ENCODE data around the gene THOC6. TPM values are rescaled to one million over a fixed set of nuclear protein-coding genes. Genes with fewer than 3 reads are reported as not detected.

The THOC6 gene
- total and polyA plus RNA-seq, 3 experiments from 2014 or later: 46.2 to 59.4 (median 56.8) TPM

- DNase-seq: no peak
- CTCF ChIA-PET: interaction anchor here (0.8 to 17.8 kb wide), 17 partner anchors 10 to 179 kb away, joined by 3 to 289 read pairs (median 12); partner anchors contain the start of genes BICDL2, CLDN9, HCFC1R1 and IL32
- Histone ChIP-seq H3K27ac (ENCODE audit: low read depth, low read length) (no peak overlapping the region), H3K36me3 (ENCODE audit: insufficient read depth, low read length) (peaks cover 7% of the 10 kb centered on the region), H3K4me3 (ENCODE audit: low read length) (no peak overlapping the region), H3K27me3 (ENCODE audit: insufficient read depth, low read length, poor library complexity, severe bottlenecking) (peaks cover 22% of the 10 kb centered on the region), H3K9me3 (ENCODE audit: low read length) (no peaks in the 10 kb centered on the region), H3K4me1 (ENCODE audit: insufficient read depth, low read length) (peaks cover 21% of the 10 kb centered on the region)
- Mint-ChIP-seq H3K4me3 (peak overlapping the region in 6 of 7 donors; percentile 11 to 85 (median 68)), H3K27me3 (peaks cover 32 to 37% of the 10 kb centered on the region in 2 donors), H3K36me3 (peaks cover 0 to 16% (median 0%) of the 10 kb centered on the region in 3 donors), H3K9me3 (peaks cover 0 to 2% (median 0%) of the 10 kb centered on the region in 5 donors), H3K4me1 (peaks cover 12 to 38% (median 21%) of the 10 kb centered on the region in 3 donors), H3K27ac (peak overlapping the region in 1 of 8 donors; percentile 59)
- POLR2A ChIA-PET: interaction anchor here (0.9 to 1.4 kb wide), 6 partner anchors 13 to 128 kb away, joined by 3 to 6 read pairs (median 5); partner anchors contain the start of gene MMP25
Measured at GRCh38 chr16:3030222-3031212, 6.7 kb downstream of the THOC6 start.

- DNase-seq: no peak
- peaks cover 44 to 50% of the 10 kb centered on the region in 2 donors for H3K27me3 Mint-ChIP-seq
Measured at GRCh38 chr16:3032624-3033023, 8.8 kb downstream of the THOC6 start.

GRCh38 chr16:3035289-3035971 lies 11.6 kb downstream of the THOC6 start:
- Mint-ChIP-seq H3K4me3 (peak overlapping the region in 5 of 7 donors; percentile 3 to 64 (median 32)), H3K27me3 (peaks cover 50 to 66% of the 10 kb centered on the region in 2 donors), H3K27ac (peak overlapping the region in 1 of 8 donors; percentile 24), H3K36me3 (no peaks in the 10 kb centered on the region), H3K4me1 (peaks cover 5 to 16% (median 9%) of the 10 kb centered on the region in 3 donors), H3K9me3 (no peaks in the 10 kb centered on the region)
- POLR2A ChIA-PET: interaction anchor here (0.8 to 1.3 kb wide), 3 partner anchors 10 to 90 kb away, joined by 4 to 14 read pairs (median 4); no protein-coding TSS in a partner anchor
- Histone ChIP-seq H3K4me3 (ENCODE audit: low read length) (no peak overlapping the region), H3K27me3 (ENCODE audit: insufficient read depth, low read length, poor library complexity, severe bottlenecking) (peaks cover 63% of the 10 kb centered on the region), H3K27ac (ENCODE audit: low read depth, low read length) (no peak overlapping the region), H3K36me3 (ENCODE audit: insufficient read depth, low read length) (no peaks in the 10 kb centered on the region), H3K9me3 (ENCODE audit: low read length) (no peaks in the 10 kb centered on the region), H3K4me1 (ENCODE audit: insufficient read depth, low read length) (peaks cover 11% of the 10 kb centered on the region)
- CTCF ChIA-PET: interaction anchor here (1.1 to 17.8 kb wide), 8 partner anchors 10 to 144 kb away, joined by 3 to 289 read pairs (median 10); partner anchors contain the start of genes CLDN9 and ZNF213
- no peak for DNase-seq

More at GRCh38 chr16:3032624-3033023, 8.8 kb downstream of the THOC6 start:
- Histone ChIP-seq H3K27me3 (ENCODE audit: insufficient read depth, low read length, poor library complexity, severe bottlenecking) (peaks cover 41% of the 10 kb centered on the region), H3K9me3 (ENCODE audit: low read length) (no peaks in the 10 kb centered on the region), H3K36me3 (ENCODE audit: insufficient read depth, low read length) (no peaks in the 10 kb centered on the region), H3K27ac (ENCODE audit: low read depth, low read length) (no peak overlapping the region), H3K4me1 (ENCODE audit: insufficient read depth, low read length) (peaks cover 31% of the 10 kb centered on the region), H3K4me3 (ENCODE audit: low read length) (no peak overlapping the region)
- Mint-ChIP-seq H3K27ac (no peak overlapping the region), H3K4me1 (peaks cover 19 to 41% (median 21%) of the 10 kb centered on the region in 3 donors), H3K36me3 (no peaks in the 10 kb centered on the region), H3K9me3 (peaks cover 0 to 2% (median 0%) of the 10 kb centered on the region in 5 donors), H3K4me3 (no peak overlapping the region)
- ChIA-PET POLR2A (interaction anchor here (1.4 kb wide), 1 partner anchor 97 kb away, joined by 5 read pairs; no protein-coding TSS in a partner anchor), CTCF (interaction anchor here (0.8 to 17.8 kb wide), 16 partner anchors 9 to 135 kb away, joined by 3 to 289 read pairs (median 8); partner anchors contain the start of genes BICDL2, CLDN9, MMP25 and TNFRSF12A)

DNA sequence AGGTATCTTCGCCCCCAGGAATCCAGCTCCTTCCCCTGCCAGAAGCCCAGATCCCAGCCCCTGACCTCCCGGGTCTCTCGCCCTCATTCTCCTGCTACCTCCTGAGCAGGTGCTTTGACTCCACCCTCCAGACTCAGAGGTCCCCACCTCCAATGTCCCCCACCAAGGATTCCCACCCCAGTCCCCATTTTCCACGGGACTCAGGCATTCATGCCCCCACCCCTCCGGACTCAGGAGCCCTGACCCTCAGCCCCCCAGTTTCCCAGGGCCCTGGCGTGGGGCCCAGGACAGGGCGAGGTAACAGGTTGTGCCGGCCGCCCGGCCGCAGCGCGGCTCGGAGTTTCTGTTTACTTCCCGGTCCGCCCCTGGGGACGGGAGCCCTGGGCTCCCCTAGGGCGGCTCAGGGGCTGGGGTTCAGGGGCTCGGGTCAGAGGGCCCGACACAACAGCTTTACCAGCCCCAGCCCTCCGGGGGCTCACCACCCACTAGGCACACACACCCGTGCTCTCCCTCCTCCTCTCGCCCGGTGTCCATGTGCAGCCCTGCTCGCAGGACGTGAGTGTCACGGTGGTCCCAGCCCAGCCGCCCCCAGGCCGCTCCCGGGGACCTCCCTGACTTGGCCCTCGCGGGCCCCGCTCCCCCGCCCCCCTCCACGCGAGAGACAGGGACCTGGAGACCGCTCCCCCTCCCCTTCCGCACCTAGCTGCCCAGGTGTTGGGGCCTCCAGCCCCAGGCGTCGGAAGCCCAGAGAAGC lies 12.3 kb downstream of the THOC6 start:
- H3K27ac ChIP-seq (ENCODE audit: low read depth, low read length): no peak overlapping the region
- H3K27me3 ChIP-seq (ENCODE audit: insufficient read depth, low read length, poor library complexity, severe bottlenecking): peaks cover 65% of the 10 kb centered on the region
- no peaks in the 10 kb centered on the region for H3K36me3 Mint-ChIP-seq
- no peak overlapping the region for H3K4me3 ChIP-seq (ENCODE audit: low read length)
- ChIA-PET POLR2A (interaction anchor here (1.0 to 1.3 kb wide), 3 partner anchors 8 to 13 kb away, joined by 3 to 4 read pairs (median 4); no protein-coding TSS in a partner anchor), CTCF (interaction anchor here (1.1 to 17.8 kb wide), 6 partner anchors 9 to 143 kb away, joined by 3 to 289 read pairs (median 54); partner anchors contain the start of genes CLDN9 and ZNF213)
- peak overlapping the region in 2 of 8 donors; percentile 24 to 87 for H3K27ac Mint-ChIP-seq
- peak overlapping the region in 6 of 7 donors; percentile 3 to 64 (median 34) for H3K4me3 Mint-ChIP-seq
- peaks cover 5 to 16% (median 9%) of the 10 kb centered on the region in 3 donors for H3K4me1 Mint-ChIP-seq
- H3K9me3 Mint-ChIP-seq: no peaks in the 10 kb centered on the region
- no peak for DNase-seq
- H3K36me3 ChIP-seq (ENCODE audit: insufficient read depth, low read length): no peaks in the 10 kb centered on the region
- H3K9me3 ChIP-seq (ENCODE audit: low read length): no peaks in the 10 kb centered on the region
- H3K4me1 ChIP-seq (ENCODE audit: insufficient read depth, low read length): peaks cover 11% of the 10 kb centered on the region
- H3K27me3 Mint-ChIP-seq: peaks cover 50 to 67% of the 10 kb centered on the region in 2 donors

DNA sequence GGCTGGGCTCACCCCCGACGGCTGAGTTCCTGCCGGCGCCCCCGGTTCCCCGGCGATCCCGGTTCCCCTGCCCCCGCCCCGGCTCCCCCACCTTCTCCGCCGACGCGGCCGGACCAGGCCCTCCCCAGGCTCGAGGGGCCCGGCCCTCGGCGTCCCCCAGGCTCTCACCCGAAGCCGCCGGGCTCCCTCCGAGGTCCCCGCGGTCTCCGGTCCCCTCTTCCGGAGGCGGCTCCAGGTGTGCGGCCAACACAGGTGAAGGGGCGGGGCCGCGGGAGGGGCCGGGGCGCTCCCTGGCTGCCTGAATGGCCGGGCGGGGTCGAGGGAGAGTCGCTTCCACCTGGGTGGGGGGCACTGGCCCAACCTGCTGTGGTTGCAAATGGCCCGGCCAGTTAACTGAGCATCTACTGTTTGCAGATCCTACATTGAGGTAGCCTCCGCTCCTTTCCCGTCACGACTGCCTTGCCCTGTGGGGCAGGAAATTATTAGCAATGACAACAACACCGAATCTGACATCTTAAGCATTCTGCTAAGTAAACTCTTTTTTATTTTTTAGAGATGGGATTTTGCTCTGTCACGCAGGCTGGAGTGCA lies 13.0 kb downstream of the THOC6 start, which contains the start of gene BICDL2:
BICDL2 (minus strand) TSS at position 219 of the 590 bp plus-strand sequence. CDS start 1,448 bp downstream, outside the sequence.
- H3K4me3 ChIP-seq (ENCODE audit: low read length): no peak within 1 kb of the TSS
- H3K27ac Mint-ChIP-seq: peak within 1 kb of the TSS in 3 of 8 donors; percentile 24 to 87 (median 25)
- peaks cover 11% of the 10 kb centered on the region for H3K4me1 ChIP-seq (ENCODE audit: insufficient read depth, low read length)
- no peak for DNase-seq
- H3K27me3 Mint-ChIP-seq: peaks cover 48 to 63% of the 10 kb centered on the region in 2 donors
- peaks cover 70% of the 10 kb centered on the region for H3K27me3 ChIP-seq (ENCODE audit: insufficient read depth, low read length, poor library complexity, severe bottlenecking)
- ChIA-PET POLR2A (interaction anchor here (1.0 kb wide), 1 partner anchor 8 kb away, joined by 3 read pairs; no protein-coding TSS in a partner anchor), CTCF (interaction anchor here (1.1 to 11.6 kb wide), 4 partner anchors 6 to 143 kb away, joined by 3 to 218 read pairs (median 62); partner anchors contain the start of gene ZNF213)
- H3K36me3 ChIP-seq (ENCODE audit: insufficient read depth, low read length): no peaks in the 10 kb centered on the region
- H3K27ac ChIP-seq (ENCODE audit: low read depth, low read length): no peak within 1 kb of the TSS
- H3K9me3 Mint-ChIP-seq: no peaks in the 10 kb centered on the region
- H3K4me1 Mint-ChIP-seq: peaks cover 3 to 13% (median 9%) of the 10 kb centered on the region in 3 donors
- H3K36me3 Mint-ChIP-seq: no peaks in the 10 kb centered on the region
- H3K9me3 ChIP-seq (ENCODE audit: low read length): no peaks in the 10 kb centered on the region
- peak within 1 kb of the TSS in 6 of 7 donors; percentile 32 to 64 (median 52) for H3K4me3 Mint-ChIP-seq

DNA sequence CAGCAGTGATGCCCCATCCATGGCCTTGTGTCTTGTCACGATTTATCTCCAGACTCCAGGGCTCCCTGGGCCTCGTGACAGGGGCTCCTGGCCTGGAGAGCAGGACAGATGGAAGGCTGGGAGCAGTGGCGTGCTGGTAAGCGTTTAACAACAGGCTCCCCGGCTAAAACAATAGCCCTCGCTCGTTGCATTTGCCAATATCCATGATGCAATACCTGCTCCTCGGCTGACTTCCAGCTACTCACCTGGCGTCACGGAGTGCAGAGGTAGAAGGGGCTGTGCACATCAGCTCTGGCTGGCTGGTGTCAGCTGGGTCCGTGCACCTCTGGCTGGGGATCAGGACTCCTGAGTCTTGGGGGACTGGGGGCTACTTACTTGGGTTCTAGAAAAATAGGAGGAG lies 14.4 kb downstream of the THOC6 start:
- Mint-ChIP-seq H3K4me3 (no peak overlapping the region), H3K4me1 (peaks cover 3 to 13% (median 9%) of the 10 kb centered on the region in 3 donors), H3K36me3 (no peaks in the 10 kb centered on the region), H3K27me3 (peaks cover 54 to 56% of the 10 kb centered on the region in 2 donors), H3K9me3 (no peaks in the 10 kb centered on the region), H3K27ac (no peak overlapping the region)
- ChIA-PET CTCF (interaction anchor here (0.6 to 9.7 kb wide), 4 partner anchors 8 to 91 kb away, joined by 3 to 119 read pairs (median 6); partner anchors contain the start of gene THOC6), POLR2A (no interaction called here)
- Histone ChIP-seq H3K4me3 (ENCODE audit: low read length) (no peak overlapping the region), H3K36me3 (ENCODE audit: insufficient read depth, low read length) (no peaks in the 10 kb centered on the region), H3K27ac (ENCODE audit: low read depth, low read length) (no peak overlapping the region), H3K27me3 (ENCODE audit: insufficient read depth, low read length, poor library complexity, severe bottlenecking) (peaks cover 70% of the 10 kb centered on the region), H3K4me1 (ENCODE audit: insufficient read depth, low read length) (peaks cover 11% of the 10 kb centered on the region), H3K9me3 (ENCODE audit: low read length) (no peaks in the 10 kb centered on the region)
- DNase-seq: no peak

All from CD8-positive, alpha-beta memory T cell (primary cell).